DND-41 (cell line): ENCODE results near the gene GALNTL6.

Source experiments
- CTCF ChIP-seq: IDR thresholded peaks from 2 replicates; pipeline ENCODE4 v1.5.1; 2012; ENCODE audit warnings: borderline replicate concordance, low read length, moderate library complexity, mild to moderate bottlenecking; ENCODE audit not compliant: poor library complexity, severe bottlenecking; ENCODE audit errors: extremely low read depth
- EZH2 ChIP-seq: IDR thresholded peaks from 3 replicates; pipeline ENCODE4 v1.6.1; 2012; ENCODE audit warnings: borderline replicate concordance, low read depth, mild to moderate bottlenecking, moderate library complexity, low read length, inconsistent platforms; ENCODE audit not compliant: severe bottlenecking

GRCh38 chr4:172127168-172127567 is 314.0 kb downstream of the GALNTL6 start:
- TF ChIP-seq CTCF (no peak), EZH2 (no peak)
